H9 (cell line): ENCODE results near the gene DMRTB1. TPM values are rescaled to one million over a fixed set of nuclear protein-coding genes. Genes with fewer than 3 reads are reported as not detected.
A peak's percentile ranks its signal among the peaks of the same experiment; 100 is the strongest.

Experiments used
- DNase-seq: peaks from one replicate; pipeline ENCODE4 v3.0.0-alpha.2; 2017
- H2AFZ ChIP-seq: one replicate; pipeline ENCODE4 v1.6.1; 2013; ENCODE audit warnings: mild to moderate bottlenecking, low read length, control low read depth, moderate library complexity
- H2AK5ac ChIP-seq: 2 replicates; pipeline ENCODE4 v1.6.1; 2013; ENCODE audit warnings: low read length, control low read depth, mixed read lengths; ENCODE audit not compliant: insufficient read length
- H2BK120ac ChIP-seq: one replicate; pipeline ENCODE4 v1.6.1; 2013; ENCODE audit warnings: low read depth, mild to moderate bottlenecking, low read length, control low read depth, inconsistent platforms; ENCODE audit not compliant: poor library complexity, severe bottlenecking
- H2BK12ac ChIP-seq: 2 replicates; pipeline ENCODE4 v1.6.1; 2013; ENCODE audit warnings: low read length, control low read depth, mixed read lengths, low read depth; ENCODE audit not compliant: insufficient read length
- H2BK15ac ChIP-seq: 2 replicates; pipeline ENCODE4 v1.6.1; 2013; ENCODE audit warnings: low read depth, low read length, control low read depth
- H2BK20ac ChIP-seq: one replicate; pipeline ENCODE4 v1.6.1; 2013; ENCODE audit warnings: low read depth, mild to moderate bottlenecking, low read length, control low read depth, inconsistent platforms; ENCODE audit not compliant: poor library complexity, severe bottlenecking
- H2BK5ac ChIP-seq: 2 replicates; pipeline ENCODE4 v1.6.1; 2013; ENCODE audit warnings: low read length, control low read depth, mixed read lengths; ENCODE audit not compliant: insufficient read length
- H3K14ac ChIP-seq: 2 replicates; pipeline ENCODE4 v1.6.1; 2013; ENCODE audit warnings: low read length, control low read depth; ENCODE audit not compliant: insufficient read depth
- H3K18ac ChIP-seq: 2 replicates; pipeline ENCODE4 v1.6.1; 2013; ENCODE audit warnings: low read depth, mild to moderate bottlenecking, mixed read lengths, low read length, control low read depth; ENCODE audit not compliant: insufficient read length
- H3K23ac ChIP-seq: 2 replicates; pipeline ENCODE4 v1.6.1; 2013; ENCODE audit warnings: low read length, control low read depth, mixed read lengths, low read depth; ENCODE audit not compliant: insufficient read length
- H3K23me2 ChIP-seq: 2 replicates; pipeline ENCODE4 v1.6.1; 2013; ENCODE audit warnings: low read depth, mild to moderate bottlenecking, mixed read lengths, low read length, control low read depth; ENCODE audit not compliant: insufficient read length, poor library complexity, severe bottlenecking
- H3K27ac ChIP-seq: 2 replicates; pipeline ENCODE4 v1.5.1; 2013; ENCODE audit warnings: low read length, control low read depth, mixed read lengths, low read depth; ENCODE audit not compliant: insufficient read length
- H3K27me3 ChIP-seq: 2 replicates; pipeline ENCODE4 v1.6.1; 2013; ENCODE audit warnings: low read length, control low read depth, inconsistent platforms; ENCODE audit not compliant: insufficient read depth
- H3K4ac ChIP-seq: 2 replicates; pipeline ENCODE4 v1.6.1; 2013; ENCODE audit warnings: low read depth, mild to moderate bottlenecking, control low read depth, inconsistent platforms, low read length, moderate library complexity
- H3K4me1 ChIP-seq: 2 replicates; pipeline ENCODE4 v1.6.1; 2013; ENCODE audit warnings: low read length, control low read depth, inconsistent platforms; ENCODE audit not compliant: insufficient read depth
- H3K4me2 ChIP-seq: 2 replicates; pipeline ENCODE4 v1.6.1; 2013; ENCODE audit warnings: low read length, control low read depth, mixed read lengths; ENCODE audit not compliant: insufficient read length, insufficient read depth
- H3K56ac ChIP-seq: 2 replicates; pipeline ENCODE4 v1.6.1; 2013; ENCODE audit warnings: low read depth, mild to moderate bottlenecking, mixed read lengths, low read length, control low read depth; ENCODE audit not compliant: insufficient read length
- H3K79me1 ChIP-seq: 2 replicates; pipeline ENCODE4 v1.6.1; 2013; ENCODE audit warnings: low read depth, mild to moderate bottlenecking, moderate library complexity, low read length, control low read depth, inconsistent platforms; ENCODE audit not compliant: insufficient read depth, poor library complexity, severe bottlenecking
- H3K79me2 ChIP-seq: 2 replicates; pipeline ENCODE4 v1.6.1; 2013; ENCODE audit warnings: low read length, control low read depth, inconsistent platforms; ENCODE audit not compliant: insufficient read depth
- H3K9ac ChIP-seq: 2 replicates; pipeline ENCODE4 v1.6.1; 2013; ENCODE audit warnings: low read length, control low read depth, mixed read lengths; ENCODE audit not compliant: insufficient read length; ENCODE audit errors: extremely low read depth
- H3K9me3 ChIP-seq: one replicate; pipeline ENCODE4 v1.6.1; 2013; ENCODE audit warnings: low read depth, low read length, inconsistent platforms; ENCODE audit not compliant: control insufficient read depth
- H3T11ph ChIP-seq: one replicate; pipeline ENCODE4 v1.6.1; 2013; ENCODE audit warnings: mild to moderate bottlenecking, low read length, control low read depth, inconsistent platforms
- H4K20me1 ChIP-seq: one replicate; pipeline ENCODE4 v1.6.1; 2013; ENCODE audit not compliant: control insufficient read depth, insufficient read length, insufficient read depth
- H4K5ac ChIP-seq: 2 replicates; pipeline ENCODE4 v1.6.1; 2013; ENCODE audit warnings: low read depth, mild to moderate bottlenecking, mixed read lengths, low read length, control low read depth; ENCODE audit not compliant: insufficient read length
- H4K8ac ChIP-seq: replicated peaks from 2 replicates; pipeline ENCODE4 v1.6.1; 2013; ENCODE audit warnings: low read length, control low read depth, mixed read lengths, low read depth; ENCODE audit not compliant: insufficient read length
- H4K91ac ChIP-seq: 2 replicates; pipeline ENCODE4 v1.6.1; 2013; ENCODE audit warnings: low read depth, mild to moderate bottlenecking, moderate library complexity, mixed read lengths, low read length, control low read depth; ENCODE audit not compliant: insufficient read length
- H3K27ac Mint-ChIP-seq, 3 experiments: 2 replicates in 2 of 3; 3 replicates in 1 of 3; pipeline ENCODE4 v1.8.0; 2020 to 2021; ENCODE audit warnings: mixed read lengths in 3 of 3, mild to moderate bottlenecking in 1 of 3, moderate library complexity in 1 of 3
- H3K27me3 Mint-ChIP-seq: 2 replicates; pipeline ENCODE4 v1.8.0; 2021; ENCODE audit warnings: low read depth, mild to moderate bottlenecking, moderate library complexity, mixed read lengths
- H3K36me3 Mint-ChIP-seq, 3 experiments: 2 replicates in 2 of 3; 3 replicates in 1 of 3; pipeline ENCODE4 v1.8.0; 2020 to 2021; ENCODE audit warnings: low read depth in 3 of 3, mixed read lengths in 3 of 3; ENCODE audit not compliant: insufficient read depth in 1 of 3
- H3K4me1 Mint-ChIP-seq, 2 experiments: 2 replicates each; pipeline ENCODE4 v1.8.0; 2020; ENCODE audit warnings: mixed read lengths in 2 of 2
- H3K4me3 Mint-ChIP-seq, 2 experiments: 2 replicates in 1 of 2; 3 replicates in 1 of 2; pipeline ENCODE4 v1.8.0; 2020 to 2021; ENCODE audit warnings: mild to moderate bottlenecking in 2 of 2, mixed read lengths in 2 of 2, moderate library complexity in 1 of 2
- H3K9me3 Mint-ChIP-seq, 2 experiments: 2 replicates in 1 of 2; 3 replicates in 1 of 2; pipeline ENCODE4 v1.8.0; 2020; ENCODE audit warnings: mild to moderate bottlenecking in 2 of 2, mixed read lengths in 2 of 2, moderate library complexity in 1 of 2
- CTCF ChIP-seq: fragments of 200-600 bp; sonication (generic); conservative IDR thresholded peaks from 3 replicates; pipeline ENCODE4 v1.8.0; 2021; ENCODE audit warnings: antibody characterized with exemption, mild to moderate bottlenecking
- WGBS: extraction: QIAGEN DNeasy Blood & Tissue Kit; methylation state at CpG from one replicate; pipeline ENCODE4 v1.1.7; 2013; ENCODE audit warnings: missing lambda C conversion rate, low lambda C conversion rate, mixed read lengths; ENCODE audit not compliant: insufficient read length; ENCODE audit errors: extremely low coverage; 5-methylcytosine and 5-hydroxymethylcytosine counted together
- total RNA-seq: library from RNA; stranded (reverse); gene quantifications from 2 replicates; pipeline ENCODE4 v1.2.1, GENCODE V29; 2021

The DMRTB1 gene
- total RNA-seq, 1 experiment from 2014 or later: not detected

GRCh38 chr1:53482441-53483153 lies 23.4 kb downstream of the DMRTB1 start:
- Histone ChIP-seq H2AK5ac (no peak overlapping the region), H3K27me3 (0 out of 2 replicates have a peak, but pooled peaks cover under 1% of the 10 kb centered on the region), H2BK120ac (no peak overlapping the region), H3K14ac (peak overlapping the region; percentile 8; the same call in 1 of the 2 replicates), H3K56ac (no peak overlapping the region), H4K8ac (no peak overlapping the region), H3K27ac (no peak overlapping the region), H3K4ac (no peak overlapping the region), H2BK20ac (no peak overlapping the region), H2AFZ (no peak overlapping the region), H3T11ph (no peak overlapping the region), H4K20me1 (no peaks in the 10 kb centered on the region), H3K18ac (no peak overlapping the region), H3K9me3 (no peaks in the 10 kb centered on the region), H4K91ac (no peak overlapping the region), H3K4me2 (no peak overlapping the region), H3K23me2 (no peaks in the 10 kb centered on the region), H3K23ac (no peak overlapping the region), H4K5ac (no peak overlapping the region), H2BK15ac (no peak overlapping the region), H3K9ac (no peak overlapping the region), H2BK12ac (no peak overlapping the region), H3K79me2 (no peaks in the 10 kb centered on the region), H3K79me1 (no peaks in the 10 kb centered on the region), H2BK5ac (no peak overlapping the region), H3K4me1 (no peaks in the 10 kb centered on the region)
- Mint-ChIP-seq H3K4me3 (no peak overlapping the region), H3K27me3 (peaks cover 16% of the 10 kb centered on the region), H3K27ac (no peak overlapping the region), H3K9me3 (no peaks in the 10 kb centered on the region), H3K36me3 (no peaks in the 10 kb centered on the region), H3K4me1 (peaks cover 9 to 15% of the 10 kb centered on the region in 2 experiments)
- DNase-seq: no peak
- no CpG with 5 or more reads among the region's 14 CpGs for WGBS
- TF ChIP-seq CTCF: no peak
